Loucy (cell line): ENCODE results near the gene MACC1.

Experiments used
- H2AFZ ChIP-seq: fragments of 200-600 bp; sonication (generic); 2 replicates; pipeline ENCODE4 v1.6.0; 2016; ENCODE audit warnings: antibody characterized with exemption, mild to moderate bottlenecking, low read length, moderate library complexity
- H3F3A ChIP-seq: fragments of 200-600 bp; 2 replicates; pipeline ENCODE4 v1.6.0; 2016; ENCODE audit warnings: antibody characterized with exemption, low read depth, mild to moderate bottlenecking
- H3K27me3 ChIP-seq: fragments of 200-600 bp; sonication (generic); 2 replicates; pipeline ENCODE4 v1.6.1; 2014; ENCODE audit warnings: low read length, mild to moderate bottlenecking; ENCODE audit not compliant: insufficient read depth, poor library complexity, severe bottlenecking
- H3K36me3 ChIP-seq: fragments of 200-600 bp; sonication (generic); 2 replicates; pipeline ENCODE4 v1.6.1; 2016; ENCODE audit warnings: low read length; ENCODE audit not compliant: insufficient read depth
- H3K4me1 ChIP-seq: fragments of 200-600 bp; sonication (generic); 2 replicates; pipeline ENCODE4 v1.5.1; 2014; ENCODE audit warnings: low read length, mild to moderate bottlenecking; ENCODE audit not compliant: insufficient read depth, poor library complexity, severe bottlenecking
- H3K4me2 ChIP-seq: fragments of 200-600 bp; sonication (generic); 2 replicates; pipeline ENCODE4 v1.6.0; 2014; ENCODE audit warnings: antibody characterized with exemption, low read length, low read depth, mild to moderate bottlenecking; ENCODE audit not compliant: poor library complexity, severe bottlenecking
- H3K4me3 ChIP-seq: fragments of 200-600 bp; sonication (generic); 2 replicates; pipeline ENCODE4 v1.5.1; 2014; ENCODE audit warnings: low read length, mild to moderate bottlenecking, mixed read lengths; ENCODE audit not compliant: poor library complexity, severe bottlenecking
- H3K79me2 ChIP-seq: fragments of 200-600 bp; sonication (generic); 2 replicates; pipeline ENCODE4 v1.6.1; 2014; ENCODE audit warnings: low read length; ENCODE audit not compliant: insufficient read depth
- H3K9ac ChIP-seq: fragments of 200-600 bp; sonication (generic); 2 replicates; pipeline ENCODE4 v1.6.0; 2014; ENCODE audit warnings: mild to moderate bottlenecking, low read depth, low read length, moderate library complexity; ENCODE audit not compliant: poor library complexity, severe bottlenecking
- H3K9me2 ChIP-seq: fragments of 200-600 bp; sonication (generic); replicated peaks from 2 replicates; pipeline ENCODE4 v1.6.1; 2016; ENCODE audit warnings: low read depth, low read length, mixed read lengths
- H3K9me3 ChIP-seq: fragments of 200-600 bp; sonication (generic); 2 replicates; pipeline ENCODE4 v1.6.1; 2014; ENCODE audit warnings: mild to moderate bottlenecking, antibody characterized with exemption, low read length, low read depth; ENCODE audit not compliant: insufficient read depth
- H4K20me1 ChIP-seq: fragments of 200-600 bp; sonication (generic); 2 replicates; pipeline ENCODE4 v1.6.0; 2014; ENCODE audit warnings: antibody characterized with exemption, low read length, mild to moderate bottlenecking; ENCODE audit not compliant: insufficient read depth, poor library complexity, severe bottlenecking
- CTCF ChIP-seq: fragments of 200-600 bp; sonication (generic); conservative IDR thresholded peaks from 2 replicates; pipeline ENCODE4 v1.5.1; 2014; ENCODE audit warnings: mild to moderate bottlenecking, antibody characterized with exemption, low read length
- EZH2phosphoT487 ChIP-seq: fragments of 200-600 bp; IDR thresholded peaks from 2 replicates; pipeline ENCODE4 v1.6.1; 2018; ENCODE audit warnings: antibody characterized with exemption, mild to moderate bottlenecking, moderate library complexity, borderline replicate concordance

The MACC1 gene

DNA sequence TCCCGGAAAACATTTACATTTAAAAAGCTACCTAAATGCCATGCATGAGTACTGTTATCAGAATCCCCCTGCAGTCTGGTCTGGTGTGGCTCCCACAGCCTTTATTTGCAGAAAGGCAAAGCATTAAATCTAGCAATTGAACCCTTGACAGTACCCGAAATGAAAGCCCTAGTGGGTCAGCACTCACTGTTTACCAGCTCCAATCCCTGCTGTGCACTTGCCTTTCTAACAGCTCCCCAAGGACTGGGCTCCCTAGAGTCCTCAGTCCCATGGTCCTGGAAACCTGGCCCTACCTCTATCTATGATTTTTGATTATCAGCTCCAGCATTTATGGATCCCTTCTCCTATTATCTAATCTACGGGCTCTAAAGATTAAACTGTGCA lies 1.9 kb upstream of the MACC1 start:
- Histone ChIP-seq H3K4me3 (peak overlapping the region; percentile 12), H4K20me1 (no peaks in the 10 kb centered on the region), H3K36me3 (no peaks in the 10 kb centered on the region), H3K9ac (no peak overlapping the region), H3K4me1 (peaks cover 43% of the 10 kb centered on the region), H3K79me2 (no peaks in the 10 kb centered on the region), H3F3A (no peaks in the 10 kb centered on the region), H2AFZ (no peak overlapping the region), H3K27me3 (no peaks in the 10 kb centered on the region), H3K9me3 (no peaks in the 10 kb centered on the region), H3K4me2 (peak overlapping the region; percentile 73), H3K9me2 (no peaks in the 10 kb centered on the region)
- TF ChIP-seq EZH2phosphoT487 (no peak), CTCF (no peak)

- Histone ChIP-seq H3K27me3 (no peaks in the 10 kb centered on the region), H4K20me1 (no peaks in the 10 kb centered on the region), H2AFZ (peak overlapping the region; percentile 89; the same call in 1 of the 2 replicates), H3K4me2 (peak overlapping the region; percentile 73), H3K79me2 (no peaks in the 10 kb centered on the region), H3K4me1 (peaks cover 43% of the 10 kb centered on the region), H3K9me3 (no peaks in the 10 kb centered on the region), H3F3A (no peaks in the 10 kb centered on the region), H3K4me3 (peak overlapping the region; percentile 75), H3K36me3 (no peaks in the 10 kb centered on the region), H3K9me2 (no peaks in the 10 kb centered on the region), H3K9ac (peak overlapping the region; percentile 61)
- no peak for TF ChIP-seq CTCF
- TF ChIP-seq EZH2phosphoT487 = no peak
Observed at GRCh38 chr7:20218279-20218678, 1.1 kb upstream of the MACC1 start.

DNA sequence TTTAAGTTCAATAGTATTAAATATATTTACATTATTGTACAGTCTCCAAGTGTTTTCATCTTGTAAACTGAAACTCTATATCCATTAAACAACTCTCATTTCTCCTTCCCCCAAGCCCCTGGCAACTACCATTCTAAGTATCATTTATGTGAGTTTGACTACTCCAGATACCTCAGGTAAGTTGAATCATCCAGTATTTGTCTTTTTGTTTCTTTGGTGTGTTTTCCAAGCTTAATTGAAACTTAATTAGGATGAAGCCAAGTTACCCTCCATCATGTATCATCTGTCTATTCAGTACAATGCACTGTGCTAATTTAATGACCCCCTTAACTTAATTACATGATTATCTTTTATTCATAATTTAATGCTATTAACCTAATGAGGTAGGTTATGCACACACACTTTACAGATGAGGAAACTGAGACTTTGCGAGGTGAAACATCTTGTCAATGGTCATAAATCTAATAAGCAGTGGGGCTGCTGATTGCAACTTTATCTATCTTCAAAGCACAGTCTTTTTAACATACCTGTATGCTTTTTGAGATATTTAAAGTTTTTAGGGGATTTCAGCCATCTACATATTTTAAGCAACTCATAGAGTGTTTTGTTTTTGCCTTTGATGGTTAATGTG lies 663 bp downstream of the MACC1 start:
- Histone ChIP-seq H3K4me1 (peaks cover 43% of the 10 kb centered on the region), H2AFZ (peak overlapping the region; percentile 89; the same call in 1 of the 2 replicates), H4K20me1 (no peaks in the 10 kb centered on the region), H3K9ac (peak overlapping the region; percentile 61), H3K4me3 (peak overlapping the region; percentile 75), H3K9me2 (no peaks in the 10 kb centered on the region), H3K4me2 (peak overlapping the region; percentile 73), H3K36me3 (no peaks in the 10 kb centered on the region), H3K27me3 (no peaks in the 10 kb centered on the region), H3F3A (no peaks in the 10 kb centered on the region), H3K79me2 (no peaks in the 10 kb centered on the region), H3K9me3 (no peaks in the 10 kb centered on the region)
- TF ChIP-seq EZH2phosphoT487 = no peak
- TF ChIP-seq CTCF = no peak
